ENCODE data around the gene FKBP6. TPM values are rescaled to one million over a fixed set of nuclear protein-coding genes. Genes with fewer than 3 reads are reported as not detected.
"Not testable (repeated sequence)": the region's sequence is repeated elsewhere in the genome, so short reads cannot be mapped to it uniquely, and the experiment has no call there.

FKBP6 gene
- total RNA-seq, 4 donors from 2014 or later, result not detected

DNA sequence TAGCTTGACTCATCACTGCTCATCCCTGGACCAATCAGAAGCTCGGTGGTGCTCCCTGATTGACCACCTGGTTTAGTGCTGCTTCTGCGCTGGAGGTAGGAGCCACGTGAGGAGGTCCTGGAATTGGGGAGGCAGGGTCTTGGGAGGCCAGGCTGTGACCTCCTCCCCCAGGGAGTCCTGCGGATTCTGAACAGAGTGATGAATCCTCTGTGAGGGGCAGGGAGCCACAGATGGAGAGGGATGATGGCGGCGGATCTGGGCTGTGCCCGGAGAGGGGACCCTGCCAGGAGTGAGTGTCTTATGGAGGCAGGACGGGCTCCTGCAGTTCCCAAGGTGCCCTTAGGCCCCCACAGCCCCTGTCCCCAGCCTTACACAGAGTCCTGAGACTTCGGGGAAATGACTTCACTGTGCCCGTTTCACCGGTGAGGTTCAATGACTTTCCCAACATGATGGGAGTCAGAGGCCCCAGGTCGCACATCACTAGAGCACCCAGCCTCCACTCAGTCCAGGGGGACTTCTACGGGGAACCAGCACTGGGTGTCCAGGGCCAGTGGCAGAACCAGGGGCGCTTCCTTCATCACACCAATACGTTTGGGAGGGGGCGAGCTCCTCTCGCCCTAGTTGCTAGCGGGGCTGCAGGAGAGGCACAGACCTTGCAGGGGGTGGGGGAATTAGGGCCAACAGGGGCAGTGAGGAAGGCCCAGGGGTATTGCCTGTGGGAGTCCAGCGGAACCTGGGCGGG lies 48.9 kb downstream of the FKBP6 start:
- WGBS, result 90% methylated on average over 10 of the region's 20 CpGs
- H3K27me3 ChIP-seq, result peaks cover 0 to 42% (median 10%) of the 10 kb centered on the region in 4 donors
- DNase-seq (ENCODE audit: extremely low spot score), result no peak
- no peaks in the 10 kb centered on the region for H3K9me3 ChIP-seq
- TF ChIP-seq CTCF (IDR thresholded peaks at IDR 0.05), result no peak
- no peak for TF ChIP-seq POLR2A (IDR thresholded peaks at IDR 0.05; ENCODE audit: low read depth)
- no peak for TF ChIP-seq EP300 (IDR thresholded peaks at IDR 0.05)
- no peak for TF ChIP-seq POLR2AphosphoS5 (IDR thresholded peaks at IDR 0.05)
- intact Hi-C loops (cut with DNase I), result no loop called here
- H3K4me1 ChIP-seq, result peaks cover 0 to 12% (median 7%) of the 10 kb centered on the region in 4 donors
- no peak overlapping the region for H3K27ac ChIP-seq (replicated peaks in 1 of 4)
- H3K36me3 ChIP-seq, result no peaks in the 10 kb centered on the region
- H3K4me3 ChIP-seq, result no peak overlapping the region

GRCh38 chr7:73377413-73378200 lies 49.6 kb downstream of the FKBP6 start:
- intact Hi-C loops (cut with DNase I); H3K27ac ChIP-seq (replicated peaks in 1 of 4); DNase-seq (ENCODE audit: extremely low spot score); H3K36me3 ChIP-seq; H3K9me3 ChIP-seq: not testable (repeated sequence)
- H3K27me3 ChIP-seq, result peaks cover 0 to 44% (median 10%) of the 10 kb centered on the region in 4 donors
- 4% methylated on average over 22 of the region's 68 CpGs for WGBS
- H3K4me3 ChIP-seq, result peak overlapping the region in 2 of 4 donors; percentile 9 to 24
- peaks cover 0 to 12% (median 7%) of the 10 kb centered on the region in 4 donors for H3K4me1 ChIP-seq

GRCh38 chr7:73382934-73383503 lies 55.1 kb downstream of the FKBP6 start:
- DNase-seq (ENCODE audit: extremely low spot score), result no peak
- 88% methylated on average over 4 of the region's 4 CpGs for WGBS

GRCh38 chr7:73387221-73387828 lies 59.4 kb downstream of the FKBP6 start:
- DNase-seq (ENCODE audit: extremely low spot score), result no peak
- Histone ChIP-seq H3K9me3 (peaks cover 0 to 47% (median 37%) of the 10 kb centered on the region in 4 donors), H3K4me3 (no peak overlapping the region), H3K36me3 (no peaks in the 10 kb centered on the region), H3K27ac (replicated peaks in 1 of 4) (no peak overlapping the region), H3K4me1 (no peaks in the 10 kb centered on the region), H3K27me3 (peaks cover 0 to 10% (median 0%) of the 10 kb centered on the region in 4 donors)
- TF ChIP-seq POLR2A (IDR thresholded peaks at IDR 0.05; ENCODE audit: low read depth), result no peak
- no peak for TF ChIP-seq EP300 (IDR thresholded peaks at IDR 0.05)
- no peak for TF ChIP-seq CTCF (IDR thresholded peaks at IDR 0.05)
- no peak for TF ChIP-seq POLR2AphosphoS5 (IDR thresholded peaks at IDR 0.05)
- WGBS, result 68% methylated on average over 2 of the region's 2 CpGs
- intact Hi-C loops (cut with DNase I), result no loop called here

More at GRCh38 chr7:73382934-73383503, 55.1 kb downstream of the FKBP6 start:
- no peaks in the 10 kb centered on the region for H3K36me3 ChIP-seq
- TF ChIP-seq POLR2AphosphoS5 (IDR thresholded peaks at IDR 0.05) (no peak), EP300 (IDR thresholded peaks at IDR 0.05) (no peak), CTCF (IDR thresholded peaks at IDR 0.05) (no peak), POLR2A (IDR thresholded peaks at IDR 0.05; ENCODE audit: low read depth) (no peak)
- H3K27me3 ChIP-seq, result peaks cover 0 to 23% (median 6%) of the 10 kb centered on the region in 4 donors
- H3K9me3 ChIP-seq, result peaks cover 0 to 28% (median 21%) of the 10 kb centered on the region in 4 donors
- H3K4me3 ChIP-seq, result no peak overlapping the region
- H3K4me1 ChIP-seq, result peaks cover 0 to 1% (median under 1%) of the 10 kb centered on the region in 4 donors
- H3K27ac ChIP-seq (replicated peaks in 1 of 4), result no peak overlapping the region
- intact Hi-C loops (cut with DNase I), result no loop called here
